IMR-90 (cell line): ENCODE measurements around the gene ENPP3. TPM values are rescaled to one million over a fixed set of nuclear protein-coding genes. Genes with fewer than 3 reads are reported as not detected.

Source experiments
- ATAC-seq: fragments of 200-7000 bp; cut with Tn5 transposase; 2 replicates; pipeline ENCODE4 v1.9.1; 2020; ENCODE audit warnings: low read depth, mild to moderate bottlenecking, moderate library complexity
- BruUV-seq: library from RNA; stranded (reverse); fragments of 400-500 nt; replicated peaks from 2 replicates; lab custom pipeline; 2021; lab: Mats Ljungman, UMichigan
- CTCF ChIA-PET: fragments of 300-600 bp; formaldehyde crosslinking; extraction: SDS; loops from one replicate; lab custom pipeline; 2021; ENCODE audit warnings: antibody characterized with exemption; lab: Yijun Ruan, JAX
- POLR2A ChIA-PET: fragments of 300-600 bp; sonication (Branson Sonifier 250); formaldehyde crosslinking; loops from one replicate; lab custom pipeline; 2022; ENCODE audit warnings: antibody characterized with exemption; ENCODE audit not compliant: unreplicated experiment; lab: Charles Lee
- DNase-seq: peaks from one replicate; pipeline ENCODE4 v3.0.0; 2013
- H2AFZ ChIP-seq: replicated peaks from 2 replicates; pipeline ENCODE3; 2013; ENCODE audit warnings: low read length, mild to moderate bottlenecking; ENCODE audit not compliant: poor library complexity
- H2AK5ac ChIP-seq: 2 replicates; pipeline ENCODE4 v1.6.1; 2013; ENCODE audit warnings: low read depth, low read length, inconsistent platforms
- H2AK9ac ChIP-seq: replicated peaks from 2 replicates; pipeline ENCODE3; 2013; ENCODE audit warnings: mild to moderate bottlenecking, low read depth, low read length, moderate library complexity; ENCODE audit not compliant: poor library complexity
- H2BK120ac ChIP-seq: 2 replicates; pipeline ENCODE4 v1.6.1; 2013; ENCODE audit warnings: low read depth, low read length, inconsistent platforms
- H2BK15ac ChIP-seq: 3 replicates; pipeline ENCODE4 v1.6.1; 2013; ENCODE audit warnings: low read depth, low read length, inconsistent platforms
- H2BK20ac ChIP-seq: 2 replicates; pipeline ENCODE4 v1.6.1; 2013; ENCODE audit warnings: low read depth, mild to moderate bottlenecking, inconsistent platforms, low read length, moderate library complexity
- H2BK5ac ChIP-seq: 2 replicates; pipeline ENCODE4 v1.6.1; 2013; ENCODE audit warnings: mild to moderate bottlenecking, low read depth, low read length, inconsistent platforms; ENCODE audit not compliant: poor library complexity, severe bottlenecking
- H3K14ac ChIP-seq: replicated peaks from 2 replicates; pipeline ENCODE4 v1.6.1; 2013; ENCODE audit warnings: low read depth, low read length, inconsistent platforms
- H3K18ac ChIP-seq: 2 replicates; pipeline ENCODE4 v1.6.1; 2013; ENCODE audit warnings: low read depth, low read length, control low read depth
- H3K23ac ChIP-seq: 2 replicates; pipeline ENCODE4 v1.6.1; 2013; ENCODE audit warnings: low read depth, low read length, inconsistent platforms
- H3K27ac ChIP-seq: 2 replicates; pipeline ENCODE4 v1.5.1; 2013; ENCODE audit warnings: mild to moderate bottlenecking, control low read depth, low read length; ENCODE audit not compliant: insufficient read depth
- H3K27me3 ChIP-seq: 2 replicates; pipeline ENCODE4 v1.6.1; 2013; ENCODE audit warnings: low read length; ENCODE audit not compliant: control insufficient read depth, insufficient read depth
- H3K36me3 ChIP-seq: 2 replicates; pipeline ENCODE4 v1.6.1; 2013; ENCODE audit warnings: low read length, mixed read lengths; ENCODE audit not compliant: control insufficient read depth, insufficient read depth
- H3K4ac ChIP-seq: 2 replicates; pipeline ENCODE4 v1.6.1; 2013; ENCODE audit warnings: low read depth, low read length, inconsistent platforms
- H3K4me1 ChIP-seq: 2 replicates; pipeline ENCODE4 v1.6.1; 2013; ENCODE audit warnings: low read length, mixed read lengths; ENCODE audit not compliant: control insufficient read depth, insufficient read depth
- H3K4me2 ChIP-seq: 2 replicates; pipeline ENCODE4 v1.6.1; 2013; ENCODE audit warnings: low read depth, mild to moderate bottlenecking, control low read depth, low read length, moderate library complexity
- H3K4me3 ChIP-seq: 2 replicates; pipeline ENCODE4 v1.5.1; 2013; ENCODE audit warnings: low read depth, mild to moderate bottlenecking, control low read depth, low read length, moderate library complexity; ENCODE audit not compliant: insufficient read depth
- H3K56ac ChIP-seq: 2 replicates; pipeline ENCODE4 v1.6.1; 2013; ENCODE audit warnings: low read length, inconsistent platforms; ENCODE audit not compliant: insufficient read depth; ENCODE audit errors: extremely low read depth
- H3K79me1 ChIP-seq, 2 experiments: 2 replicates each; pipeline ENCODE4 v1.6.1; 2013; ENCODE audit warnings: low read length in 2 of 2, inconsistent platforms in 1 of 2, low read depth in 1 of 2
- H3K9ac ChIP-seq: 2 replicates; pipeline ENCODE4 v1.6.1; 2013; ENCODE audit warnings: low read depth, low read length, control low read depth
- H3K9me1 ChIP-seq: 2 replicates; pipeline ENCODE4 v1.6.1; 2013; ENCODE audit warnings: low read length, inconsistent platforms; ENCODE audit not compliant: insufficient read depth
- H3K9me3 ChIP-seq: 2 replicates; pipeline ENCODE4 v1.6.1; 2013; ENCODE audit warnings: low read length; ENCODE audit not compliant: control insufficient read depth, insufficient read depth
- H4K20me1 ChIP-seq: 2 replicates; pipeline ENCODE4 v1.6.1; 2013; ENCODE audit warnings: low read length, inconsistent platforms; ENCODE audit not compliant: insufficient read depth
- H4K5ac ChIP-seq: 2 replicates; pipeline ENCODE4 v1.6.1; 2013; ENCODE audit warnings: mild to moderate bottlenecking, low read depth, low read length, control low read depth
- H4K8ac ChIP-seq, 2 experiments: 2 replicates each; pipeline ENCODE4 v1.6.1; 2013; ENCODE audit warnings: low read depth in 2 of 2, low read length in 2 of 2, control low read depth in 1 of 2, inconsistent platforms in 1 of 2
- H4K91ac ChIP-seq: 2 replicates; pipeline ENCODE4 v1.6.1; 2013; ENCODE audit warnings: low read depth, low read length, inconsistent platforms; ENCODE audit not compliant: insufficient read depth
- BHLHE40 ChIP-seq: fragments of 150-350 bp; IDR thresholded peaks from 2 replicates; pipeline ENCODE4 v1.6.1; 2016; ENCODE audit warnings: mild to moderate bottlenecking, low read depth, low read length
- NFE2L2 ChIP-seq: fragments of 150-350 bp; IDR thresholded peaks from 2 replicates; pipeline ENCODE4 v1.6.1; 2016; ENCODE audit warnings: low read depth, mild to moderate bottlenecking, low read length
- RFX5 ChIP-seq: IDR thresholded peaks from 2 replicates; pipeline ENCODE4 v1.8.0; 2012; ENCODE audit warnings: low read depth, mild to moderate bottlenecking, low read length, moderate library complexity
- WGBS, 2 experiments: methylation state at CpG; one replicate each; pipeline versions ENCODE4 v1.1.5 to v1.1.7; 2013; ENCODE audit warnings: missing lambda C conversion rate in 2 of 2; ENCODE audit not compliant: insufficient read length in 1 of 2; ENCODE audit errors: extremely low coverage in 2 of 2; 5-methylcytosine and 5-hydroxymethylcytosine counted together
- dilution Hi-C: fragments of 300-500 bp; cut with HindIII; formaldehyde crosslinking; loops from one replicate; pipeline ENCODE4 v1.14.3; 2018; ENCODE audit warnings: low sequenced_read_pairs; ENCODE audit not compliant: unreplicated experiment
- in situ Hi-C: fragments of 300-500 bp; cut with MboI; formaldehyde crosslinking; loops from 3 replicates; pipeline ENCODE4 v1.14.3; 2019; ENCODE audit warnings: low sequenced_read_pairs, inconsistent platforms, mixed read lengths
- intact Hi-C: fragments of 100-400 bp; cut with micrococcal nuclease; formaldehyde crosslinking; loops from 2 replicates; pipeline ENCODE4 v1.10.0; 2022
- polyA plus RNA-seq, 3 experiments: library from polyadenylated mRNA; depleted of rRNA; stranded (reverse); fragments of >200 nt; gene quantifications; 2 replicates each; pipeline ENCODE4 v1.2.3, GENCODE V29; 2012; ENCODE audit warnings: low replicate concordance in 1 of 3
- total RNA-seq: library from RNA; depleted of rRNA; stranded (reverse); fragments of >200 nt; gene quantifications from 2 replicates; pipeline ENCODE4 v1.2.3, GENCODE V29; 2012

Gene ENPP3
- total and polyA plus RNA-seq, 2 of the 4 experiments (the other 2 are of a cell fraction): under 0.01 to 0.05 TPM

DNA sequence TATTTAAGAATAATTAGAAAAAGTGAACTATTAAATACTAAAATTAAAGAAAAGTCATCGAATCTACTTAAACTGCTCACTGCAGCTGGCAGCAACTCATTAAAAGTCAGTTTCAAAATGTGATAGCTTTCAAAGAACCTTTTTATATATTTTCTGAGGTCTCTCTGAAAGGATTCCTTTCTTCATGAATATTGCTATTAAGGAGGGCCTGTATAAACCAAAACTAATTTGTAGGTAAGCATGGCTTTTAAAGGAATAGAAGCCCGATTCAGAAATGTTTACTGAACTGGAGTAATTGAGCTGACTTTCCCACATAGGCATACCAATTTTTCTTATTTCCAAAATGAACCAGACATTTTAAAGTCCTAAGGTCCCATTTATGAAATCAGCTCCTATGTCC lies 129.5 kb downstream of the ENPP3 start:
- Histone ChIP-seq H4K8ac (no peak overlapping the region), H3K18ac (no peak overlapping the region), H3K56ac (no peak overlapping the region), H3K23ac (no peak overlapping the region), H2AK9ac (no peak overlapping the region), H2AK5ac (no peak overlapping the region), H4K91ac (no peak overlapping the region), H3K27ac (no peak overlapping the region), H2AFZ (no peak overlapping the region), H3K4me3 (no peak overlapping the region), H2BK20ac (no peak overlapping the region), H3K4ac (no peak overlapping the region), H3K9me1 (no peaks in the 10 kb centered on the region; the same call in 1 of the 2 replicates), H2BK15ac (no peak overlapping the region), H3K9me3 (no peaks in the 10 kb centered on the region), H3K14ac (no peak overlapping the region), H3K4me1 (peaks cover 7% of the 10 kb centered on the region; the same call in 1 of the 2 replicates), H4K5ac (no peak overlapping the region), H2BK120ac (no peak overlapping the region), H3K79me1 (no peaks in the 10 kb centered on the region), H4K20me1 (no peaks in the 10 kb centered on the region), H3K9ac (no peak overlapping the region), H3K4me2 (no peak overlapping the region), H2BK5ac (no peak overlapping the region), H3K36me3 (no peaks in the 10 kb centered on the region), H3K27me3 (no peaks in the 10 kb centered on the region)
- POLR2A ChIA-PET: no interaction called here
- dilution Hi-C loops (no loop called here), intact Hi-C loops (no loop called here), in situ Hi-C loops (no loop called here)
- no TSS peak for BruUV-seq
- ATAC-seq: no peak
- CTCF ChIA-PET: no interaction called here
- WGBS, 2 experiments: no CpG with 5 or more reads among the region's 2 CpGs
- DNase-seq: no peak
- TF ChIP-seq RFX5 (no peak), NFE2L2 (no peak), BHLHE40 (no peak)
